NB4 (cell line): Measurements from ENCODE around the gene CCDC186.

Experiments
- CTCF ChIP-seq: IDR thresholded peaks from one replicate; pipeline ENCODE4 v1.5.1; 2012; ENCODE audit warnings: low read depth, low read length
- MYC ChIP-seq: IDR thresholded peaks from 2 replicates; pipeline ENCODE4 v1.6.1; 2011; ENCODE audit warnings: low read depth, low read length
- POLR2A ChIP-seq: IDR thresholded peaks from 2 replicates; pipeline ENCODE4 v1.6.1; 2011; ENCODE audit warnings: mild to moderate bottlenecking; ENCODE audit not compliant: insufficient read length; ENCODE audit errors: extremely low read depth

GRCh38 chr10:114180937-114181336, 6.9 kb upstream of the CCDC186 start:
- TF ChIP-seq CTCF, result no peak
- TF ChIP-seq MYC, result no peak
- no peak for TF ChIP-seq POLR2A
